Measurements from ENCODE around the gene ESRRB.

- TF ChIP-seq POLR2A (IDR thresholded peaks at IDR 0.05) = no peak
- TF ChIP-seq, protein P1, sequence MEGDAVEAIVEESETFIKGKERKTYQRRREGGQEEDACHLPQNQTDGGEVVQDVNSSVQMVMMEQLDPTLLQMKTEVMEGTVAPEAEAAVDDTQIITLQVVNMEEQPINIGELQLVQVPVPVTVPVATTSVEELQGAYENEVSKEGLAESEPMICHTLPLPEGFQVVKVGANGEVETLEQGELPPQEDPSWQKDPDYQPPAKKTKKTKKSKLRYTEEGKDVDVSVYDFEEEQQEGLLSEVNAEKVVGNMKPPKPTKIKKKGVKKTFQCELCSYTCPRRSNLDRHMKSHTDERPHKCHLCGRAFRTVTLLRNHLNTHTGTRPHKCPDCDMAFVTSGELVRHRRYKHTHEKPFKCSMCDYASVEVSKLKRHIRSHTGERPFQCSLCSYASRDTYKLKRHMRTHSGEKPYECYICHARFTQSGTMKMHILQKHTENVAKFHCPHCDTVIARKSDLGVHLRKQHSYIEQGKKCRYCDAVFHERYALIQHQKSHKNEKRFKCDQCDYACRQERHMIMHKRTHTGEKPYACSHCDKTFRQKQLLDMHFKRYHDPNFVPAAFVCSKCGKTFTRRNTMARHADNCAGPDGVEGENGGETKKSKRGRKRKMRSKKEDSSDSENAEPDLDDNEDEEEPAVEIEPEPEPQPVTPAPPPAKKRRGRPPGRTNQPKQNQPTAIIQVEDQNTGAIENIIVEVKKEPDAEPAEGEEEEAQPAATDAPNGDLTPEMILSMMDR (IDR thresholded peaks at IDR 0.05) = no peak
- TF ChIP-seq POLR2AphosphoS5 (IDR thresholded peaks at IDR 0.05) = no peak
Measured at GRCh38 chr14:76531085-76531484, 155.1 kb downstream of the ESRRB start.

Measured in transverse colon (tissue), 4 donors.